GM12892 (cell line): ENCODE data around the gene GALNT16.

Experiments used
- DNase-seq: peaks from one replicate; pipeline ENCODE4 v3.0.0; 2011; ENCODE audit not compliant: insufficient read length
- FAIRE-seq: peaks from 2 replicates; lab custom pipeline; 2011; peaks lifted over from hg19 to GRCh38; lab: Jason Lieb, UNC
- POLR2A ChIP-seq: IDR thresholded peaks from 2 replicates; pipeline ENCODE4 v1.6.1; 2011; ENCODE audit warnings: low read depth, low read length, control low read depth
- POLR2AphosphoS5 ChIP-seq: IDR thresholded peaks from 2 replicates; pipeline ENCODE4 v1.6.1; 2011; ENCODE audit warnings: low read depth, low read length, control low read depth
- TAF1 ChIP-seq: IDR thresholded peaks from 2 replicates; pipeline ENCODE4 v1.6.1; 2011; ENCODE audit warnings: low read depth, mild to moderate bottlenecking, control low read depth, low read length, borderline replicate concordance

GALNT16 gene

GRCh38 chr14:69241577-69241976 lies 18.4 kb upstream of the GALNT16 start:
- FAIRE-seq, result no peak
- no peak for DNase-seq
- no peak for TF ChIP-seq TAF1
- TF ChIP-seq POLR2AphosphoS5, result no peak
- TF ChIP-seq POLR2A, result no peak

GRCh38 chr14:69242311-69243224 lies 17.4 kb upstream of the GALNT16 start:
- TF ChIP-seq POLR2A, result no peak
- TF ChIP-seq POLR2AphosphoS5, result no peak
- TF ChIP-seq TAF1, result no peak
- FAIRE-seq (peak; percentile 46), DNase-seq (peak; percentile 32)

GRCh38 chr14:69244946-69245345 lies 15.0 kb upstream of the GALNT16 start:
- no peak for DNase-seq
- TF ChIP-seq POLR2AphosphoS5 (no peak), POLR2A (no peak), TAF1 (no peak)
- no peak for FAIRE-seq

GRCh38 chr14:69246331-69246730 lies 13.6 kb upstream of the GALNT16 start:
- TF ChIP-seq POLR2AphosphoS5 (no peak), POLR2A (no peak), TAF1 (no peak)
- DNase-seq (no peak), FAIRE-seq (no peak)

- FAIRE-seq (no peak), DNase-seq (no peak)
- TF ChIP-seq TAF1 (no peak), POLR2AphosphoS5 (no peak), POLR2A (no peak)
Measured at GRCh38 chr14:69247676-69248440, 12.1 kb upstream of the GALNT16 start.

- FAIRE-seq, result no peak
- no peak for DNase-seq
- TF ChIP-seq POLR2AphosphoS5, result no peak
- no peak for TF ChIP-seq TAF1
- no peak for TF ChIP-seq POLR2A
Measured at GRCh38 chr14:69249603-69250002, 10.4 kb upstream of the GALNT16 start.

GRCh38 chr14:69252851-69253250 lies 7.1 kb upstream of the GALNT16 start:
- no peak for FAIRE-seq
- TF ChIP-seq POLR2AphosphoS5 (no peak), TAF1 (no peak), POLR2A (no peak)
- no peak for DNase-seq

- TF ChIP-seq TAF1 (no peak), POLR2AphosphoS5 (no peak), POLR2A (no peak)
- DNase-seq, result no peak
- FAIRE-seq, result no peak
Measured at GRCh38 chr14:69259168-69259526, 811 bp upstream of the GALNT16 start.

GRCh38 chr14:69260190-69260860 lies 367 bp downstream of the GALNT16 start:
- DNase-seq (peak; percentile 36), FAIRE-seq (no peak)
- TF ChIP-seq POLR2AphosphoS5 (no peak), TAF1 (no peak), POLR2A (no peak)

GRCh38 chr14:69260861-69261564 lies 1.1 kb downstream of the GALNT16 start:
- DNase-seq, result peak; percentile 90
- TF ChIP-seq POLR2A (no peak), POLR2AphosphoS5 (no peak)
- FAIRE-seq, result peak; percentile 67
